SJCRH30 (cell line): ENCODE data around the gene ABCG1. TPM values are rescaled to one million over a fixed set of nuclear protein-coding genes. Genes with fewer than 3 reads are reported as not detected.

ENCODE experiments used
- DNase-seq, 2 experiments: peaks; one replicate each; pipeline ENCODE4 v3.0.0-alpha.2; 2015 to 2020
- H3K27ac ChIP-seq: fragments of 250-450 bp; sonication (Bioruptor Pico); 2 replicates; pipeline ENCODE4 v1.5.1; 2020; ENCODE audit warnings: mild to moderate bottlenecking, moderate library complexity
- H3K27me3 ChIP-seq: fragments of 250-450 bp; sonication (Bioruptor Pico); 2 replicates; pipeline ENCODE4 v1.5.1; 2020; ENCODE audit warnings: mild to moderate bottlenecking, moderate library complexity
- H3K36me3 ChIP-seq: fragments of 250-450 bp; sonication (Bioruptor Pico); 2 replicates; pipeline ENCODE4 v1.5.1; 2020; ENCODE audit warnings: mild to moderate bottlenecking, moderate library complexity
- H3K4me1 ChIP-seq: fragments of 250-450 bp; sonication (Bioruptor Pico); 2 replicates; pipeline ENCODE4 v1.5.1; 2020; ENCODE audit warnings: mild to moderate bottlenecking, moderate library complexity
- H3K4me3 ChIP-seq: fragments of 250-450 bp; sonication (Bioruptor Pico); 2 replicates; pipeline ENCODE4 v1.5.1; 2020; ENCODE audit warnings: mild to moderate bottlenecking, moderate library complexity
- H3K9me3 ChIP-seq: fragments of 250-450 bp; sonication (Bioruptor Pico); replicated peaks from 2 replicates; pipeline ENCODE4 v1.5.1; 2020; ENCODE audit warnings: mild to moderate bottlenecking, moderate library complexity
- total RNA-seq: library from RNA; depleted of rRNA; stranded (reverse); fragments of >200 nt; shearing (Covaris generic); gene quantifications from 2 replicates; pipeline ENCODE4 v1.2.3, GENCODE V29; 2014; rRNA removed

The ABCG1 gene
- total RNA-seq, 1 experiment from 2014 or later: 0.04 TPM

- peak overlapping the region; percentile 7; the same call in 1 of the 2 replicates for H3K4me3 ChIP-seq
- H3K27ac ChIP-seq: no peak overlapping the region
- no peaks in the 10 kb centered on the region for H3K9me3 ChIP-seq
- DNase-seq: peak; percentile 71 to 87
- H3K27me3 ChIP-seq: no peaks in the 10 kb centered on the region
- H3K36me3 ChIP-seq: no peaks in the 10 kb centered on the region
- H3K4me1 ChIP-seq: peaks cover 8% of the 10 kb centered on the region
Observed at GRCh38 chr21:42337830-42338728, 119.1 kb downstream of the ABCG1 start.

DNA sequence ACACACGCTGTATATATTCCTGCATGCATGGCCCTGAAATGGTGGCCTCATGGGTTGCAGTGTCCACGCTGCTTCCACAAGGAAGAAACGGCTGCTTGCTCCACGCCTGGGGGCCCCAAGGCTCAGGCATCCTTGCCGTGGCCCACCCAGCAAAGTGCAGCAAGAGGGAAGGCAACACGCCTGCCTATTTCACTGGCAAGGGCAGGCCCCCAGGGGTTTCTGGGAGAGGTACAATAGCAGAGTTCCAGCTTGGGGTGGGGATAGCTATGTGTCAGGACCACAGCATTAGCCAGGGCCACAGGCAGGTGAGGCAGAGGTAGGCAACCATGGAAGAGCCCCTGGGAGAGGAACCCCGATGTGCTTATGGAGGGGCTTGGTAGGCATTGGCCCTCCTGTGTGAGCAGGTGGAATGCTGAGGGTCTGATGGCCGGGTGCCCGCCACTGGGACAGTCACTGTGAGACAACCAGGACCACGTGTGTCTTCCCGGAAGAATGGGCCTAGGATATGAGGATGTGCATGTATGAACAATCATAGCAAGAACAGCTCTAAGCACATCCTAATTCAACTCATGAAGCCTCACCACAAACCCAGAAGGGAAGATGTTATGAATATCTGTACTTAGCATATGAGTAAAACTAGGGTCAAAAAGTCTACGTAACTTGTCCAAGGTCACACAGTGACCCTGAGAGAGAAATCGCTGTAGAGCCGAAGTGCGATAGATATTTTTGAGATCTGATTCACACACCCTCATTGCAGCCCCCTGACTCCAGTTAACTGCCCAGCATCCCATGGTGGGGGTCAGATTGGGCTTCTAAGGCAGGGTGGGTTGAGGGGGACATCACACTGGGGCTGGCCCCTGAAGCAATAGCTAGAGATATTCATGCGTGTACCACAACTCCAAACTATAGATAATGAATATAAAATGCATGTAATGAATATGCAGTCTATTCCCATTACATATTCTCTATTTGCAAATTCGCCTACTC is 120.1 kb downstream of the ABCG1 start:
- Histone ChIP-seq H3K4me3 (no peak overlapping the region), H3K27ac (no peak overlapping the region), H3K4me1 (peaks cover 8% of the 10 kb centered on the region), H3K36me3 (no peaks in the 10 kb centered on the region), H3K9me3 (no peaks in the 10 kb centered on the region), H3K27me3 (no peaks in the 10 kb centered on the region)
- no peak for DNase-seq

DNA sequence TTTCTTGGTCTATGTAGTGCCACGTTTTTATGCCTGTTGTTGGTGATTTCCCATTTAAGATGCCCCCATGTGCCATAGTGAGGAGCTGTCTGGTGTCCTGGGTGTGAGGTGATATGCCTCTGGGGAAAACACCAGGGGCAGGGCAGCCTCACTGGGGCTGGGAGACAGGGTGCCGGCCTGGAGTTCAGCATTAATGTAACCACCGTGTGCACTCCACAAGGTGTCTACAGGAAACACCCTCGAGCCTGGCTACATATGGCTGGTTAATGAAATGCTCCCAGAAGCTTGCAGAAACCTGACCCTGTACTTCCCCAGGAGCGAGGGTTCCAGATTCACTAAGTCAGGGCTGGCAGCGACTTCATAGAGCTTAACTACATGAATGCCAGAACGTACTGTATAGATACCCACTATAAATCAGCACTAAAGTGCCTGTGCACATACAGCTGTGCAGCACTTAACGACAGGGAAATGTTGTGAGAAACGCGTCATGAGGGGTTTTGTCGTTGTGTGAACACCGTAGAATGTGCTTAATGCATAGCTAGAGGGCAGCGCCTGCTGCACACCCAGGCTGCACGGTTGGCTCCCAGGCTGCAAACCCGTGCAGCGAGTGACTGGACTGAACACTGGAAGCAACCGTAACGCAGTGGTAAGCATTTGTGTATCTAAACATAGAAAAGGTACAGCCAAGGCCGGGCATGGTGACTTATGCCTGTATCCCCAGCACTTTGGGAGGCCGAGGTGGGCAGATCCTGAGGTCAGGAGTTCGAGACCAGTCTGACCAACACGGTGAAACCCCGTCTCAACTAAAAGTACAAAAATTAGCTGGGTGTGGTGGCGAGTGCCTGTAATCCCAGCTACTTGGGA is 121.5 kb downstream of the ABCG1 start:
- DNase-seq: no peak
- H3K4me1 ChIP-seq: peaks cover 6% of the 10 kb centered on the region
- no peaks in the 10 kb centered on the region for H3K27me3 ChIP-seq
- H3K36me3 ChIP-seq: no peaks in the 10 kb centered on the region
- H3K9me3 ChIP-seq: no peaks in the 10 kb centered on the region
- H3K27ac ChIP-seq: no peak overlapping the region
- H3K4me3 ChIP-seq: no peak overlapping the region

- H3K36me3 ChIP-seq: no peaks in the 10 kb centered on the region
- no peaks in the 10 kb centered on the region for H3K9me3 ChIP-seq
- H3K27me3 ChIP-seq: no peaks in the 10 kb centered on the region
- no peak for DNase-seq
- no peak overlapping the region for H3K4me3 ChIP-seq
- H3K27ac ChIP-seq: no peak overlapping the region
- no peaks in the 10 kb centered on the region for H3K4me1 ChIP-seq
Observed at GRCh38 chr21:42341776-42342542, 123.0 kb downstream of the ABCG1 start.

DNA sequence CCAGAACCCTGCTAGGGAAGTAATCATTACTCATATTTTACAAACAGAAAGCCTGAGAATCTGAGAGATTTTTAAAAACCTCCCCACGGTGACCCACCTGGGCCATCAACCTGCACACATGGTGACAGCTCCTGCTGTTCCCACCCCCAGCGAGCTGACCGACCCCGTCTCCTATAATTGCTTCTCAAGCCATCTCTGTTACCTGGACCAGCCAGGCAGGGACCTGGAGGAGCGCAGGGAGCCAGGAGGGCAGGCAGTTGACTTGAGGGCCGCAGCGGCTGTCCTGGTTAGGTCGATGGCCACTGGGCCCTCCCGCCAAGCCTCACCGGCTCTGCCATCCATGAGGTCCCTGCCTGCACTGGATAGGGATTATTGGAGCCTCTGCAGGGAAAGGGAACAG is 124.2 kb downstream of the ABCG1 start:
- no peaks in the 10 kb centered on the region for H3K9me3 ChIP-seq
- H3K4me3 ChIP-seq: no peak overlapping the region
- no peaks in the 10 kb centered on the region for H3K36me3 ChIP-seq
- no peaks in the 10 kb centered on the region for H3K4me1 ChIP-seq
- no peak overlapping the region for H3K27ac ChIP-seq
- no peak for DNase-seq
- H3K27me3 ChIP-seq: no peaks in the 10 kb centered on the region

GRCh38 chr21:42343556-42343955 is 124.6 kb downstream of the ABCG1 start:
- Histone ChIP-seq H3K4me1 (no peaks in the 10 kb centered on the region), H3K4me3 (no peak overlapping the region), H3K9me3 (no peaks in the 10 kb centered on the region), H3K27me3 (no peaks in the 10 kb centered on the region), H3K36me3 (no peaks in the 10 kb centered on the region), H3K27ac (no peak overlapping the region)
- DNase-seq: no peak

DNA sequence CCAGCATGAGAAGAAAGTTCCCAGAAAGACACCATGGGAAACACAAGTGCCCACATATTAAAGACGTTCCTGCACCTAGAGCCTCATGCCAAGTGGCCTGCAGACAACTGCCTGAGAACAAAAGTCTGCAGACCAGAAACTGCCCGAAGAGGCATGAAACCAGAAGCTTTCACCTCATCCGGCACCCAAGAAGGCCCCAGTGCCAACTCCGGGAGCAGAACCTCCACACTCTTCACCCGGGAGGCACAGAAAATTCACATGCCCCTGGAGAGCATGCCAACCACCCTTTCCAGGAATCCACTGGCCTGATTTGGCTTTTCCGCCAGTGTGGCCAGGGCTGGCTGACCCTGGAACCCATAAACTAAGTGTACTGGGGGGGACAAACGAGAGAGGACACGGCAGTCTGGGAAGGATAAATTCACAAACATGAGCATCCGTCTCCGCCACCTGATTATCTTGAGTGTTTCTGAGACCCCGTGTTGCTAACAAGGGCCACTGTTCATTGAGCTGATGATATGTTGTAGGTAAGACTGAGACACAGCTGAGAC is 125.1 kb downstream of the ABCG1 start:
- Histone ChIP-seq H3K4me1 (no peaks in the 10 kb centered on the region), H3K9me3 (no peaks in the 10 kb centered on the region), H3K36me3 (no peaks in the 10 kb centered on the region), H3K27me3 (no peaks in the 10 kb centered on the region), H3K4me3 (no peak overlapping the region), H3K27ac (no peak overlapping the region)
- no peak for DNase-seq

- no peak overlapping the region for H3K27ac ChIP-seq
- no peak overlapping the region for H3K4me3 ChIP-seq
- H3K4me1 ChIP-seq: no peaks in the 10 kb centered on the region
- H3K9me3 ChIP-seq: no peaks in the 10 kb centered on the region
- H3K36me3 ChIP-seq: no peaks in the 10 kb centered on the region
- DNase-seq: no peak
- H3K27me3 ChIP-seq: no peaks in the 10 kb centered on the region
Observed at GRCh38 chr21:42344631-42345030, 125.7 kb downstream of the ABCG1 start.

GRCh38 chr21:42346441-42346840 is 127.5 kb downstream of the ABCG1 start:
- Histone ChIP-seq H3K4me1 (no peaks in the 10 kb centered on the region), H3K9me3 (no peaks in the 10 kb centered on the region), H3K36me3 (no peaks in the 10 kb centered on the region), H3K27me3 (no peaks in the 10 kb centered on the region), H3K4me3 (no peak overlapping the region), H3K27ac (no peak overlapping the region)
- DNase-seq: no peak

Other genes with a start within 250 kb of the ABCG1 start
- gene ZBTB21, start 208.8 kb upstream of the ABCG1 start, total RNA-seq: 20.5 and 25.7 TPM in 2 replicates
- 0.30 and 0.79 TPM in 2 replicates for gene UMODL1, start 147.8 kb upstream of the ABCG1 start, total RNA-seq
- 48.5 and 52.7 TPM in 2 replicates for gene TFF3, start 96.3 kb downstream of the ABCG1 start, total RNA-seq
- gene TFF2, start 131.9 kb downstream of the ABCG1 start, total RNA-seq: not detected in 2 replicates
- gene TFF1, start 147.4 kb downstream of the ABCG1 start, total RNA-seq: not detected in 2 replicates
- gene TMPRSS3, start 176.9 kb downstream of the ABCG1 start, total RNA-seq: not detected in 2 replicates
- gene UBASH3A, start 184.8 kb downstream of the ABCG1 start, total RNA-seq: not detected in 2 replicates